Natural killer cell (primary cell): ENCODE measurements around the gene AMN. TPM values are rescaled to one million over a fixed set of nuclear protein-coding genes. Genes with fewer than 3 reads are reported as not detected.

ENCODE experiments used
- ATAC-seq, 3 donors: fragments of 150-1000 bp in 2 of 3; fragments of 200-7000 bp in 1 of 3; cut with Tn5 transposase; 1 replicate in 1 of 3; 2 replicates in 2 of 3; pipeline ENCODE4 v1.10.0; 2021; ENCODE audit warnings: mild to moderate bottlenecking in 2 of 3, moderate library complexity in 2 of 3
- DNase-seq, 2 donors: peaks; one replicate each; pipeline versions ENCODE4 v3.0.0 to v3.0.0-alpha.2; 2013 to 2021; ENCODE audit warnings: mixed read lengths in 1 of 2
- H3K27ac ChIP-seq: one replicate; pipeline ENCODE4 v1.5.1; 2013; ENCODE audit warnings: mild to moderate bottlenecking, low read length
- H3K27me3 ChIP-seq: one replicate; pipeline ENCODE4 v1.6.1; 2013; ENCODE audit warnings: low read length; ENCODE audit not compliant: control insufficient read depth, insufficient read depth
- H3K36me3 ChIP-seq: one replicate; pipeline ENCODE4 v1.6.1; 2013; ENCODE audit warnings: low read length; ENCODE audit not compliant: control insufficient read depth, insufficient read depth
- H3K4me1 ChIP-seq: one replicate; pipeline ENCODE4 v1.6.1; 2013; ENCODE audit warnings: low read length; ENCODE audit not compliant: control insufficient read depth, insufficient read depth
- H3K4me3 ChIP-seq: one replicate; pipeline ENCODE4 v1.5.1; 2013; ENCODE audit warnings: low read length
- H3K9me3 ChIP-seq: one replicate; pipeline ENCODE4 v1.6.1; 2013; ENCODE audit warnings: low read length; ENCODE audit not compliant: control insufficient read depth, insufficient read depth
- H3K27ac Mint-ChIP-seq, 2 donors: one replicate each; pipeline ENCODE4 v1.8.0; 2022; ENCODE audit warnings: mild to moderate bottlenecking in 2 of 2, mixed read lengths in 2 of 2, moderate library complexity in 1 of 2
- H3K27me3 Mint-ChIP-seq, 2 donors: one replicate each; pipeline ENCODE4 v1.8.0; 2022; ENCODE audit warnings: low read depth in 2 of 2, mixed read lengths in 2 of 2
- H3K36me3 Mint-ChIP-seq: one replicate; pipeline ENCODE4 v1.8.0; 2022; ENCODE audit warnings: mixed read lengths
- H3K4me1 Mint-ChIP-seq, 2 donors: one replicate each; pipeline ENCODE4 v1.8.0; 2022; ENCODE audit warnings: mixed read lengths in 2 of 2
- H3K4me3 Mint-ChIP-seq: one replicate; pipeline ENCODE4 v1.8.0; 2022; ENCODE audit warnings: mild to moderate bottlenecking, moderate library complexity, mixed read lengths
- H3K9me3 Mint-ChIP-seq, 2 donors: one replicate each; pipeline ENCODE4 v1.8.0; 2022; ENCODE audit warnings: mixed read lengths in 2 of 2
- CTCF ChIP-seq: fragments of 200-600 bp; IDR thresholded peaks from one replicate; pipeline ENCODE4 v1.8.0; 2022; ENCODE audit warnings: antibody characterized with exemption
- WGBS: methylation state at CpG from one replicate; pipeline ENCODE4 v1.1.7; 2013; ENCODE audit warnings: missing lambda C conversion rate; ENCODE audit not compliant: insufficient coverage; 5-methylcytosine and 5-hydroxymethylcytosine counted together
- intact Hi-C: fragments of 100-400 bp; cut with micrococcal nuclease; formaldehyde crosslinking; loops from one replicate; pipeline ENCODE4 v1.14.2; 2022
- total RNA-seq, 4 donors: library from RNA; stranded (reverse); fragments of 120-200 nt in 1 of 4; gene quantifications; one replicate each; pipeline versions ENCODE4 v1.2.3 to v1.2.4, GENCODE V29; 2013 to 2022

The AMN gene
- total RNA-seq, 3 donors from 2014 or later (not counting 1 experiment from before 2014, with no cell fraction given) = 0.24 to 2.4 (median 2.0) TPM

- intact Hi-C loops = no loop called here
- ATAC-seq (no peak), DNase-seq (no peak)
- H3K4me1 ChIP-seq = peaks cover 12% of the 10 kb centered on the region
- Mint-ChIP-seq H3K27me3 (no peaks in the 10 kb centered on the region), H3K4me3 (no peak overlapping the region), H3K9me3 (no peaks in the 10 kb centered on the region), H3K27ac (no peak overlapping the region), H3K36me3 (no peaks in the 10 kb centered on the region), H3K4me1 (peaks cover 10 to 11% of the 10 kb centered on the region in 2 donors)
- no peak overlapping the region for H3K4me3 ChIP-seq
- H3K27ac ChIP-seq = no peak overlapping the region
- H3K27me3 ChIP-seq = no peaks in the 10 kb centered on the region
- no peaks in the 10 kb centered on the region for H3K9me3 ChIP-seq
- TF ChIP-seq CTCF = no peak
- WGBS = 93% methylated on average over 36 of the region's 36 CpGs
- no peaks in the 10 kb centered on the region for H3K36me3 ChIP-seq
These were observed 22.2 kb downstream of the AMN start for GRCh38 chr14:102944448-102945330.

- Mint-ChIP-seq H3K4me1 (peaks cover 10 to 11% of the 10 kb centered on the region in 2 donors), H3K9me3 (no peaks in the 10 kb centered on the region), H3K27ac (no peak overlapping the region), H3K36me3 (no peaks in the 10 kb centered on the region), H3K4me3 (no peak overlapping the region), H3K27me3 (no peaks in the 10 kb centered on the region)
- Histone ChIP-seq H3K4me3 (no peak overlapping the region), H3K27me3 (no peaks in the 10 kb centered on the region), H3K36me3 (no peaks in the 10 kb centered on the region), H3K9me3 (no peaks in the 10 kb centered on the region), H3K4me1 (peaks cover 15% of the 10 kb centered on the region), H3K27ac (no peak overlapping the region)
- no peak for DNase-seq
- intact Hi-C loops = no loop called here
- TF ChIP-seq CTCF = no peak
- no peak for ATAC-seq
- 93% methylated on average over 29 of the region's 29 CpGs for WGBS
These were observed 23.1 kb downstream of the AMN start for GRCh38 chr14:102945346-102946130.

GRCh38 chr14:102947321-102948103, 25.0 kb downstream of the AMN start:
- ATAC-seq (no peak), DNase-seq (no peak)
- no peaks in the 10 kb centered on the region for H3K9me3 Mint-ChIP-seq
- 94% methylated on average over 27 of the region's 27 CpGs for WGBS
- peaks cover 10 to 11% of the 10 kb centered on the region in 2 donors for H3K4me1 Mint-ChIP-seq
- intact Hi-C loops = no loop called here
- Histone ChIP-seq H3K27me3 (no peaks in the 10 kb centered on the region), H3K9me3 (no peaks in the 10 kb centered on the region), H3K4me1 (peaks cover 15% of the 10 kb centered on the region), H3K4me3 (no peak overlapping the region), H3K36me3 (no peaks in the 10 kb centered on the region), H3K27ac (no peak overlapping the region)
- H3K27me3 Mint-ChIP-seq = no peaks in the 10 kb centered on the region
- H3K36me3 Mint-ChIP-seq = no peaks in the 10 kb centered on the region
- H3K4me3 Mint-ChIP-seq = no peak overlapping the region
- no peak overlapping the region for H3K27ac Mint-ChIP-seq
- TF ChIP-seq CTCF = no peak
